Astrocyte (in vitro differentiated cells and primary cell): ENCODE results near the gene ACADS. TPM values are rescaled to one million over a fixed set of nuclear protein-coding genes. Genes with fewer than 3 reads are reported as not detected.

Experiments used
- DNase-seq: peaks from one replicate; pipeline ENCODE4 v3.0.0-alpha.2; 2010; ENCODE audit warnings: low read depth
- FAIRE-seq: peaks from 2 replicates; lab custom pipeline; 2011; peaks lifted over from hg19 to GRCh38; lab: Jason Lieb, UNC
- H2AFZ ChIP-seq: 2 replicates; pipeline ENCODE4 v1.6.0; 2012; ENCODE audit warnings: low read depth, low read length, inconsistent platforms
- H3K27ac ChIP-seq: 2 replicates; pipeline ENCODE4 v1.5.1; 2011; ENCODE audit warnings: low read depth, low read length, inconsistent platforms
- H3K27me3 ChIP-seq: 2 replicates; pipeline ENCODE4 v1.6.0; 2011; ENCODE audit warnings: low read length, inconsistent platforms; ENCODE audit not compliant: insufficient read depth
- H3K36me3 ChIP-seq: 2 replicates; pipeline ENCODE4 v1.5.1; 2011; ENCODE audit warnings: low read length, inconsistent platforms; ENCODE audit not compliant: insufficient read depth
- H3K4me1 ChIP-seq: 2 replicates; pipeline ENCODE4 v1.5.1; 2011; ENCODE audit warnings: low read length, inconsistent platforms; ENCODE audit not compliant: insufficient read depth
- H3K4me2 ChIP-seq: 2 replicates; pipeline ENCODE4 v1.6.0; 2012; ENCODE audit warnings: low read length, inconsistent platforms
- H3K4me3 ChIP-seq: 2 replicates; pipeline ENCODE4 v1.5.1; 2011; ENCODE audit warnings: low read depth, mild to moderate bottlenecking, low read length, inconsistent platforms; ENCODE audit not compliant: insufficient read depth
- H3K79me2 ChIP-seq: 2 replicates; pipeline ENCODE4 v1.6.0; 2012; ENCODE audit warnings: mild to moderate bottlenecking, low read length, inconsistent platforms; ENCODE audit not compliant: insufficient read depth
- H3K9ac ChIP-seq: 2 replicates; pipeline ENCODE4 v1.6.0; 2012; ENCODE audit warnings: mild to moderate bottlenecking, low read length, inconsistent platforms
- H3K9me3 ChIP-seq: 2 replicates; pipeline ENCODE4 v1.5.1; 2012; ENCODE audit warnings: low read depth, mild to moderate bottlenecking, low read length, inconsistent platforms; ENCODE audit not compliant: insufficient read depth
- H4K20me1 ChIP-seq: 2 replicates; pipeline ENCODE4 v1.6.0; 2012; ENCODE audit warnings: low read length, inconsistent platforms; ENCODE audit not compliant: insufficient read depth
- H3K27ac Mint-ChIP-seq: one replicate; pipeline ENCODE4 v1.8.0; 2021; ENCODE audit warnings: mild to moderate bottlenecking, mixed read lengths; ENCODE audit not compliant: unreplicated experiment
- H3K27me3 Mint-ChIP-seq: one replicate; pipeline ENCODE4 v1.8.0; 2021; ENCODE audit warnings: low read depth, mixed read lengths; ENCODE audit not compliant: unreplicated experiment
- H3K36me3 Mint-ChIP-seq: one replicate; pipeline ENCODE4 v1.8.0; 2021; ENCODE audit warnings: low read depth, mixed read lengths; ENCODE audit not compliant: unreplicated experiment
- H3K4me1 Mint-ChIP-seq: one replicate; pipeline ENCODE4 v1.8.0; 2021; ENCODE audit warnings: low read depth, mixed read lengths; ENCODE audit not compliant: unreplicated experiment
- H3K4me3 Mint-ChIP-seq: one replicate; pipeline ENCODE4 v1.8.0; 2021; ENCODE audit warnings: mild to moderate bottlenecking, moderate library complexity, mixed read lengths; ENCODE audit not compliant: unreplicated experiment
- H3K9me3 Mint-ChIP-seq: one replicate; pipeline ENCODE4 v1.8.0; 2021; ENCODE audit warnings: mild to moderate bottlenecking, mixed read lengths; ENCODE audit not compliant: unreplicated experiment
- EZH2 ChIP-seq: IDR thresholded peaks from 2 replicates; pipeline ENCODE4 v1.6.1; 2012; ENCODE audit warnings: mild to moderate bottlenecking, low read length, inconsistent platforms; ENCODE audit not compliant: insufficient read depth
- total RNA-seq: library from RNA; stranded (reverse); gene quantifications from 2 replicates; pipeline ENCODE4 v1.2.1, GENCODE V29; 2021
- TF ChIP-seq, protein P1 (sequence below): IDR thresholded peaks from 2 replicates; pipeline ENCODE4 v1.5.1; 2011; ENCODE audit warnings: low read depth, mild to moderate bottlenecking, inconsistent platforms, low read length, moderate library complexity; ENCODE audit not compliant: insufficient read depth

ACADS gene
- total RNA-seq, 1 donor from 2014 or later: 2.8 TPM

DNA sequence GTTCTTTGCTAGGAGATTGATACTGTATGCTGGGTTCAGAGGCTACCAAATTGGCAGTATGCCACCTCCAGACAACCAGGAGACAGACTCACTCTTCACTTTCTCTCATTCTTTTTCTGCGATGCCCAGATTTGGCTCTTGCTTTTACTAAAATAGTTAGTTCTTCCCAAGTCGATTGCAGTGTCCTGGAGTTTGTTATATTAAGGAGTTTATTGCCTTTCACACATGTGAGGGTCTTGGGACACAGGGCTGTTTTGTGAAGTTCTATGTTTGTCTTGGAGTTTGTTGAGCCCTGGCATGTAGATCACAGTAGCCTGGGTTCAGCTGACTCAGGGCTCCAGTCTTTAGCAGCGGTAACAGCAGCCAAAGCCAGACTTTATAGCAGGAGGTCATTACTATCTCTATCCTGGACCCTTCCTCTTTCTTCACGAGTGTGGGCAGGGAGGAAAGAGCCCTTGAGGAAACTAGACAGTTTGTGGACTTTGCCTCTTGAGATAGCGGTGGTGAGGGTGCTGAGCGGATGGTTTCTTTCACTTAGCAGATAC lies 37.0 kb upstream of the ACADS start:
- peak overlapping the region; percentile 75 for H3K4me3 ChIP-seq
- peak overlapping the region; percentile 95 for H3K4me3 Mint-ChIP-seq
- no peak for TF ChIP-seq EZH2
- no peak overlapping the region for H3K27ac ChIP-seq
- peak; percentile 27 for DNase-seq
- H3K36me3 ChIP-seq: peaks cover 2% of the 10 kb centered on the region
- no peak overlapping the region for H2AFZ ChIP-seq
- no peaks in the 10 kb centered on the region for H3K27me3 Mint-ChIP-seq
- peak overlapping the region; percentile 35 for H3K27ac Mint-ChIP-seq
- H3K9me3 Mint-ChIP-seq: no peaks in the 10 kb centered on the region
- H3K9me3 ChIP-seq: no peaks in the 10 kb centered on the region
- peaks cover 65% of the 10 kb centered on the region for H3K79me2 ChIP-seq
- H3K4me1 ChIP-seq: peaks cover 13% of the 10 kb centered on the region
- H3K4me2 ChIP-seq: peak overlapping the region; percentile 92
- H3K4me1 Mint-ChIP-seq: peaks cover 25% of the 10 kb centered on the region
- H3K36me3 Mint-ChIP-seq: peaks cover 3% of the 10 kb centered on the region
- H4K20me1 ChIP-seq: peaks cover 61% of the 10 kb centered on the region
- FAIRE-seq: no peak
- peak overlapping the region; percentile 88 for H3K9ac ChIP-seq
- H3K27me3 ChIP-seq: no peaks in the 10 kb centered on the region

DNA sequence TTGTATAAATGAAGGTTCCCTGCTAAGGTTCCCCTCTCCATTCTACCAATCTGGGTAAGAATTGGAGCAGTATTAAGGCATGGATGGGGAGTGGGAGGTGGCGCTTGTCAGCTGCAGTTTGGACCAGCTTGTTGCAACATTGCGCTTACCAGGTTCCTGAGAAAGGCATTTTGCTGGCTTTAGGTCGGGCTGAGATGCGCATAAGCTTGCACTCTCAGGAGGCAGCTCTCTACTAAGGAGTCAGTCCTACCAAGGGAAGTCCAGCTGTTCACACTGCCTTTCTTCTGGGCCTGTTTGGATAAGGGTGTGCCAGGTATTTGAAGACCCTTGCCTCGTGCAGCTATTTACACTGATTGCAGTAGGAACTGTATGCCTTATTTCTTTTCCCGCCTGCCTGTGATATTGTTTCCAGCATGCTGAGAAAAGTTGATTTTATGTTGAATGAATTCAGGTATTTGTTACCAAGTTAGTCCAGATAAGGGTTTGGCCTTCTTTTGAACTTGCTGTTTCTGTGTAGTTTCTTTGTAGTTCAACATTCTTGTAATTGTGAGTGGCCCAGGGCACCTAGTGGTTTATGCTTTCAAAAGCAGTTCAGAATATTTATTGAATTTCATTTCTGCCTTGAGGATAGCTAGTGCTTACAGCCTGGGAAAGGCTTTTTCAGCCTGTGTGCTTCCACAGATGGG lies 36.1 kb upstream of the ACADS start:
- Mint-ChIP-seq H3K4me3 (peak overlapping the region; percentile 95), H3K9me3 (no peaks in the 10 kb centered on the region), H3K36me3 (peaks cover 7% of the 10 kb centered on the region), H3K27me3 (no peaks in the 10 kb centered on the region), H3K27ac (no peak overlapping the region), H3K4me1 (peaks cover 25% of the 10 kb centered on the region)
- peaks cover 6% of the 10 kb centered on the region for H3K36me3 ChIP-seq
- H3K79me2 ChIP-seq: peaks cover 75% of the 10 kb centered on the region
- H3K4me3 ChIP-seq: peak overlapping the region; percentile 75
- H4K20me1 ChIP-seq: peaks cover 70% of the 10 kb centered on the region
- peak overlapping the region; percentile 88 for H3K9ac ChIP-seq
- peaks cover 13% of the 10 kb centered on the region for H3K4me1 ChIP-seq
- no peaks in the 10 kb centered on the region for H3K9me3 ChIP-seq
- no peaks in the 10 kb centered on the region for H3K27me3 ChIP-seq
- TF ChIP-seq EZH2: no peak
- TF ChIP-seq, protein P1, sequence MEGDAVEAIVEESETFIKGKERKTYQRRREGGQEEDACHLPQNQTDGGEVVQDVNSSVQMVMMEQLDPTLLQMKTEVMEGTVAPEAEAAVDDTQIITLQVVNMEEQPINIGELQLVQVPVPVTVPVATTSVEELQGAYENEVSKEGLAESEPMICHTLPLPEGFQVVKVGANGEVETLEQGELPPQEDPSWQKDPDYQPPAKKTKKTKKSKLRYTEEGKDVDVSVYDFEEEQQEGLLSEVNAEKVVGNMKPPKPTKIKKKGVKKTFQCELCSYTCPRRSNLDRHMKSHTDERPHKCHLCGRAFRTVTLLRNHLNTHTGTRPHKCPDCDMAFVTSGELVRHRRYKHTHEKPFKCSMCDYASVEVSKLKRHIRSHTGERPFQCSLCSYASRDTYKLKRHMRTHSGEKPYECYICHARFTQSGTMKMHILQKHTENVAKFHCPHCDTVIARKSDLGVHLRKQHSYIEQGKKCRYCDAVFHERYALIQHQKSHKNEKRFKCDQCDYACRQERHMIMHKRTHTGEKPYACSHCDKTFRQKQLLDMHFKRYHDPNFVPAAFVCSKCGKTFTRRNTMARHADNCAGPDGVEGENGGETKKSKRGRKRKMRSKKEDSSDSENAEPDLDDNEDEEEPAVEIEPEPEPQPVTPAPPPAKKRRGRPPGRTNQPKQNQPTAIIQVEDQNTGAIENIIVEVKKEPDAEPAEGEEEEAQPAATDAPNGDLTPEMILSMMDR: no peak
- peak; percentile 20 for DNase-seq
- no peak for FAIRE-seq
- no peak overlapping the region for H3K27ac ChIP-seq
- no peak overlapping the region for H2AFZ ChIP-seq
- H3K4me2 ChIP-seq: peak overlapping the region; percentile 92

DNA sequence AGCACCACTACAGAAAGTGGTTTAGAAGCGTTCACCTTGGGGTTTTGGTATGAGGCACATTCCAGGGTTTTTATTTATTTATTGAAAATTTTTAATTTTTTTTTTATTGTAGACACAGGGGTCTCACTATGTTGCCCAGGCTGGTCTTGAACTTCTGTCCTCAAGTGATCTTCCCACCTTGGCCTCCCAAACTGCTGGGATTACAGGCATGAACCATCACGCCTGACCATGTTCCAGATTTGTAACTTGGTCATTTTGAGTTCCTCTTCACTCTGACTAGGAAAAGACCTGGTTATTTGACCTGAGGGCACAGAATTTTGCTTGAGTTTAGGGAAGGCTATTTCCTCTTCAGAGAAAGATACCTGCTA lies 35.6 kb upstream of the ACADS start:
- Histone ChIP-seq H3K4me1 (peaks cover 13% of the 10 kb centered on the region), H3K4me2 (peak overlapping the region; percentile 92), H4K20me1 (peaks cover 75% of the 10 kb centered on the region), H3K4me3 (no peak overlapping the region), H3K9ac (no peak overlapping the region), H3K9me3 (no peaks in the 10 kb centered on the region), H2AFZ (no peak overlapping the region), H3K36me3 (peaks cover 11% of the 10 kb centered on the region), H3K27ac (no peak overlapping the region), H3K79me2 (peaks cover 77% of the 10 kb centered on the region), H3K27me3 (no peaks in the 10 kb centered on the region)
- Mint-ChIP-seq H3K27ac (no peak overlapping the region), H3K36me3 (peaks cover 11% of the 10 kb centered on the region), H3K27me3 (no peaks in the 10 kb centered on the region), H3K9me3 (no peaks in the 10 kb centered on the region), H3K4me3 (no peak overlapping the region), H3K4me1 (peaks cover 25% of the 10 kb centered on the region)
- no peak for FAIRE-seq
- DNase-seq: no peak
- TF ChIP-seq, protein P1: no peak
- TF ChIP-seq EZH2: no peak
